SK-N-MC (cell line): ENCODE data around the gene IFITM2.
"Not testable (repeated sequence)": the region's sequence is repeated elsewhere in the genome, so short reads cannot be mapped to it uniquely, and the experiment has no call there.

Experiments
- EZH2 ChIP-seq: fragments of 200-600 bp; sonication (generic); IDR thresholded peaks from one replicate; pipeline ENCODE4 v1.6.1; 2017; ENCODE audit warnings: antibody characterized with exemption
- POLR2AphosphoS5 ChIP-seq: IDR thresholded peaks from 2 replicates; pipeline ENCODE4 v1.6.1; 2012; ENCODE audit warnings: mild to moderate bottlenecking, low read depth, low read length, borderline replicate concordance

DNA sequence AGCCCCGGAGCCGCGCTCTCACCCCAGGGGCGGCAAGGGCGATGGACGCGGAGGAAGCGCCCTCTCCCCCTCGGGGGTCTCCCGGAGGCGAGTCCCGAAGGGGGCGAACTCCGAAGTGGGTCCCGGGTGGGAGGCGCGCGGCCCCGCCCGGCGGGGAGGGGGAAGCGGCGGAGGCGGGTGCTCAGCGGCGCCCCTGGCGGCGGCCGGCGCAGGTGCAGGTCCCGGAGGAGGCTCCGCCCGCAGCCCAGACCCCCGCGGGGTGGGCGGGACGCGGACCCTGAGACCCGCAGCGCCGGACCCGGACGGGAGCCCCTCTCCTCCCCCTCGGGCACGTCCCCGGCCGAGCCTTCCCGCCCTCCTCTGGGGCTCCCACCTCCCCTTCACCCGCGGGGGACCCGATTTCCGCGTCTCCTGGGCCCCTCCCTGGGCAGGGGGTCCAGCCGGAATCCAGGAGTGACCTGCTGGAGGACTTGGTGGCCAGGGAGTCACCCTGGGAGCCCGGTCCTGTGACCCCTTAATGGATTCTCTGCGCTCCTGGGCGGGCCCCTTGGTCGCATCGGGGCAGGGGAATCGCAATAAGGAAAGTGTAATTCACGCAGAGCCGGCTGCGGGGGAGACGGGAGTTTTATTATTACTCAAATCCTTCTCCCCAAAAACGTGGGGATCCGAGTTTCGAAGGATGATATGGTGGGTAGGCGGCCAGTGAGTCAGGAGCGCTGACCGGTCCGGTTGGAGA, 3.6 kb downstream of the IFITM2 start:
- not testable (repeated sequence) for TF ChIP-seq EZH2, POLR2AphosphoS5
